G401.6 (cell line): ENCODE measurements around the gene WEE2.
"Not testable (repeated sequence)": the region's sequence is repeated elsewhere in the genome, so short reads cannot be mapped to it uniquely, and the experiment has no call there.

Source experiments
- FAIRE-seq: peaks from 2 replicates; lab custom pipeline; 2012; peaks lifted over from hg19 to GRCh38; lab: Jason Lieb, UNC

WEE2 gene

DNA sequence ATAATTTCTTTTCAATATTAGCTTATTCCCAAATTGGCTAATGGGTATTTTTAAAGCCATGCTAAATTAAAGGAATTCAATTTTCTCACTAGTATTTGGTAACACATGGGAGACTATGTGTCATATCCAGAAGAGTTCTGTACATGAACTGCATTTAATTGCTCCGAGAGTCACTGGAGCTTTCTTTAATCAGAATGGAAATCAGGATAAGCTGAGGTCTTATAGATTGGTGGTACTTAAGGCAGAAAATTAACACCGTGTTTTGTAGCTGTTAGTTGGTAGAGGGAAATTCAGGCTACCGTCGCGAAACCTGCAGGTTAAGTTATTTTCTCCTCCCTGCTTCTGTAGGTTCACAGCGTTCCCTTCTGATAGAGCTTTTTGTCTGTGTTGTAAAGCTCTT lies at the start of gene WEE2:
Gene WEE2, plus strand, starts transcription at position 3 of the 400 bp plus-strand sequence. CDS start 406 bp downstream, outside the sequence.
- no peak for FAIRE-seq

DNA sequence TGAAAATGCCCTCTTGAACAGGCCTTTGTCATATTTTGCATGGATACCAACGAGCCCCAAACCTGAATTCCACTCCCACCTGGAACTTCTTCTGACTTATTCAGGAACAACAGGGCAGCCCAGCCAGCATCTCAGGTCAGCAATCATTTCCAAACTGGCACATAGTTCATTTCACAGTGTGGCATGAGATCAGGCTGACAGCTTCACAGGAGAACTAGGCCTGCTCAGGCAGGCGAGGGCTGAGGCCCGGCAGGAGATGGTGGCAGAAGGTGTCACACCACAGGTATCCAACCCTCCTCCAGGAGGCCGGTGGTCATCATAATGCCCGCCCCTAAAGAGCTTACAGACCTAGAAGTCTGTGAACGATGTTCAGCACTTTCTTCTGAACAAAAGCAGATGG lies 48.7 kb upstream of the WEE2 start:
- FAIRE-seq: no peak

DNA sequence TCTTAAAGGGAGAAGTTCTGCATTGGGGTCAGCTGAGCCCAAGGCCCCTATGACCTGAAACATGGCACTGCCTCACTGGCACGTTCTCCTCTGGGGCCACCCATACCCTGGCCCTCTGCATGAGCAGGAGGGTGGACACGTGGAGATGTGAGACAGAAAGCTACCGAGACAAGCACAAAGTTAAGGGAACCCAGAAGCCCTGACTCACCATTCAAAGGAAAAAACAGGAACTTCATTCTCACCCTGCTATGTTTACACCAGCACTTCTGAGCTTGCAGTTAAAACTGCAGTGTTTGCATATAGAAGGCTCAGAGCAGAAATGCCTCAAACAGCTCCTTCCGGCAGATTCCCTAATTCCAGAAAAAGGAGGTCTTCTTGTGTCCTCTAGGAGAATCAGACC lies 47.9 kb upstream of the WEE2 start:
- FAIRE-seq: no peak

DNA sequence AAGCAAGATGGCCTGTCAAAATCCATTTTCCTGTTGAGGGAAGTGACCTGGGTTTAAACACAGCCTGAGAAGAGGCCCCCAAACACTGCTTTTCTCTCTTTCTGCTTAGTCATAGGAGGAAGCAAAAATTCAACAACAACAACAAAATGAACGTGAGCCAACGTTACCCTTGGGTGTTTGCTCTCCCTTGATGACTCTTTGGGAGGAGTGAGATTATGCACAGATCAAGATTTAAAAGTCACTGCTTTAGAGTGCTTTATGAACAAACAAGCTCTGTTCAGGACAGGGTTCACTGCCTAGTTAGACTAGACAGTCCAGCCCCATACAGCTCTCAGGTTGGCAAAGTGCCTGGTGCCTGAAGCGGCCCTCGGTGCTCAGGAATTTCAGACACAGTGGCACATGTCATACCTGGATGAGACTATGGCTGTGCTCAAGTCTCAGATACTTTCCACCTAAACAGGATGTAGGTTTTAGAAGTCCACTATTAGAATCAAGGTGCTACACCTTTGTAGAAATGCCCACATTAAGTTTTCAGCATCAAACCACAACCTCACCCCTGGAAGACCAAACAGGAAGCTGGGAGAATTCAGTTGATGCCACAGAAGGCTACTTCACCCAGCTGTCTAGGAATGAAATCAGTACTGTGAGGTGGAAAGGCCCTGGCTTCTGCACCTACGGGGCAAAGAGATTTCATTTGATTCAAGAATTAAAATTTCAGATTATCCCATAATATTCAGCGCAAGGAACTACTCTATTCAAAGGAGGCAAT lies 44.9 kb upstream of the WEE2 start:
- no peak for FAIRE-seq

DNA sequence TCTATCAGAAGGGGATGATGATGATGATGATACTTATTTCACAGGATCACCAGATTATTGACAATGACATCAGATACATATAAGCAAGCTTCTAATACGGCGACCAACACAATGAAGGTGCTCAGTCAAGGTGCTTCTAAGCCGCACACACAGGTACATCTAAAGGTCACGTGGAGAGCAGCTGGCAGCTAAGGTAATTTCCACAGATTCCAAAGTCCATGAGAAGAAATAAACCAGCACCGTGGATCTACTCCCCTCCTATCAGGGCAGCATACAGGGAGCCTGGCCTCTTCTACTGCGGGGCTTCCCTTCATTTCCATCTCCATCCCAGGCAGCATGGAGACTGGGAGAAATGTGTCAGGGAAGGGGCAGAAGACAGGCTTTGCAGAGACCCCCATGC lies 43.7 kb upstream of the WEE2 start:
- FAIRE-seq: no peak

DNA sequence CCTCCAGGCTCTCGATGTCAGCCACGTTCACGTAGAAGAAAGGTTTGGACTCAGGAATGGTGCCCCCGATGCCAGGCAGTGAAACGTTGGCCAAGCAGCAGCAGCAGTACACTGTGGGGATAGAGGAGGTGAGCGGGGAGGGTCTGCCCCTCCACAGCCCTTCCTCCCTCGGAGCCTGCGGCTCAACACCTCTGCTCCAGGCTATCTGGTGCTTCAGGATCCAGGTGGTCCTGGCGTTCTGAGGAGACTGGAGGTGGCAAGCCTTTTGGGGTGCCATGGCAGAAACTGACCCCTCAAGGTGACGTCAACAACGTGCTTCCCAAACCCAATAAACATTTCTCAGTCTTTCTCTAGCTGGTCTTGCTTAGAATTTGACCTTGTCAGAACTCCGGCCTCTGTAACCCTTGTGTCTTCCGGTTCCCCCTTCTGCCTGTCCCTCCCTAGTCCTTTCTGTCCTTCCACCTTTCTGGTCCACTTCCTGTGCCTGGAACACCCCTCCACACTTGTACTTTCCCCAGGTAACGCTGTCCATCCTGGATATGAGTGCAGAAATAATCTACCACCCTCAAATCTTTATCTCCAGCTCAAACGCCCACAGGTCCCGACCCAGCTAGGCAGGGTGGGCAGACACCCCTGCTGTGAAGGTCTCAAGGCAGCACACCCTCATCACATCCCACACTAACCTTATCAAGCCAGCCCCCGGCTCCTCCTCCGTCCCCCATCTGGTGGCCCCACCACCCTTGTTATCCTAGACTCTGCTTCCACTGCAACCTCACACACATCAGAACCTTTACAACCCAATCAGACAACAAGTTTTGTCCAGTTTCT lies 42.7 kb upstream of the WEE2 start:
- FAIRE-seq: no peak

DNA sequence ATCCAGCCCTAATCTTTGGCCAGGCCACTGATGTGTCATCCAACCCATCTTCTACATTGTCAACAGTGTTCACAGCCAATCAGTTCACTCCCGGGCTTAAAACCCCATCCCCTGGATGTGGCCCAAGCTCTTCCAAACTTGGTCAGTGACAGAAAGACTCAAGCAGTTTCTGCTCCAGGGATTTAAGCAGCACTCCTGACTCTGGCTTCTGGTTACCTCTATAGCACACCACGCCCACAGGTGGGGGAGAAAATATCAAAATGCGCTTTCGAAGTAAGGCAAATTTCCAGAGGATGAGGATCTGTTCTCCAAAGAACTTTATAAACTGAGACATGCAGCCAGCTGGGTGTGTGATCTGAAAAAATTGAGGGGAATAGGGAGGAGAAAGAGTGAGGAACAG lies 42.1 kb upstream of the WEE2 start:
- no peak for FAIRE-seq

DNA sequence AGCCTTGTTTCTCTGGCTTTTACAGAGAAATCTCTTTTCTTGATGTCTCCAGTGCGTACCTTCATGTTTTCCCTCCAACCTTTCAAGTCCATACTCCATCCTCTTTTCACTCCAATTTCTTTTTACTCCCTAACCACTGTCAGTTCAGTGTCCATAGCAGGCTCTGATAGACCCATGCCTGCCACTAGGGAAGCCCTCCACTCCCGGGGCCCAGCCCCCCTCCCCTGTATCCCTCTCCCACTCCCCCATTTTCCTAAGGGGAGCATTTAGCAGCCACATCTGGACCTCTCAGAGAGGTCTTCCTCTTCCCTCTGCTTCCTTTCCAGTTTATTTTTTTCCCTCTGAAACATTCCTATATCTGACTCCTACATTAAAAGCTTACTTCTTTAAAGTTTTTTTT lies 39.3 kb upstream of the WEE2 start:
- no peak for FAIRE-seq

DNA sequence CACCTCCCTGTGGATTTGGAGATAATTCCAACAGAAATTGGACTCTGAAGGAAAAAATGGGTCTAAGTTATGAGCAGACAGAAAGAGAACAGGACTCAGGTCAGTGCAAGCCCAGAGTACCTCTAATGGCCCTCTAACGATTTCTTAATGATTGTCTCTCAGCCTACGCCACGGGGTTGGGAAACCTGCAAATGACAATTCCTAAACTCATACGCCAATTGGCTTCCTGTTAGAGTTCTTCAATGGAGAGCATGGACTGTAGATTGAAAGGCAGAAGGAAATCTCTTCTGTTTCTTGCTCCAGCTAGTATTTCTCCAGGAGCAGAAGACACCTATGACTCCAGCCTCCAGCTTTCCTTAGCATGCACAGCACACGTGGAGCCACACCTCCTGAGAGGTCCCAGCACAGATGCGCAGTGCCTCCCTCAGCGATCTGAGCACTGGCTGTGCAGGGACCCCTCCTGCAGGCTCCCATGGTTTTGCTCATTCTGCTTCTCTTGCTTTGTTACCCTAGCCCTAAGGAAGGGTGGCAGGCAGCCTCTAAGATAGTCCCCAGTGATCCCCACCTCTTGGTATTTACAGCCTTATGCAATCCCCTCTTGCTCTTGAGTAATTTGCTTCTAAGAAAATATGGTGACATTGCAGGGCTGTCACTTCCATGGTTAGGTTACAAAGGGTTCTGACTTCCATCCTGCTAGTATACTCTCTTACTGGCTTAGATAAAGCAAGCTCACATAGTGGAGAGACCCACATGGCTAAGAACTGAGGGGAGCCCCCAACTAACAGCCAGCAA lies 36.3 kb upstream of the WEE2 start:
- FAIRE-seq: no peak

DNA sequence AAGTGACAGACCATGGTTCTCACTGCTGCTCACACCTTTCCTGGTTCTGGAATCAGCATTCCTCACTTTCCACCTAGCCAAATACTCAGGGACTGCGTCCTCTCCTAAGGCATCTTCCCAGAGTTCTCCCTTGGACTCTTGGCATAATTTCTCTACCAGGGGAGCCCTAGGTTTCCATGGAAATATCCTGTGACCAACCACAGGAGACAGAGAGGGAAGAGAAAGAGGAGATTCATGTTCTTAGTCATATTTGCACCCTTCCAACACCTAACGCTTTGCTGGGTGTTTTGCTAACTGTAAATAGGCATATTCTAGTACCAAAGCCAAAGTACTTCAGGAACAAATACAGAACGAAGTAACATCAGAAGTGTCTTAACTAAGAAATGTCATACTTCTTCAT lies 34.8 kb upstream of the WEE2 start:
- FAIRE-seq: no peak

DNA sequence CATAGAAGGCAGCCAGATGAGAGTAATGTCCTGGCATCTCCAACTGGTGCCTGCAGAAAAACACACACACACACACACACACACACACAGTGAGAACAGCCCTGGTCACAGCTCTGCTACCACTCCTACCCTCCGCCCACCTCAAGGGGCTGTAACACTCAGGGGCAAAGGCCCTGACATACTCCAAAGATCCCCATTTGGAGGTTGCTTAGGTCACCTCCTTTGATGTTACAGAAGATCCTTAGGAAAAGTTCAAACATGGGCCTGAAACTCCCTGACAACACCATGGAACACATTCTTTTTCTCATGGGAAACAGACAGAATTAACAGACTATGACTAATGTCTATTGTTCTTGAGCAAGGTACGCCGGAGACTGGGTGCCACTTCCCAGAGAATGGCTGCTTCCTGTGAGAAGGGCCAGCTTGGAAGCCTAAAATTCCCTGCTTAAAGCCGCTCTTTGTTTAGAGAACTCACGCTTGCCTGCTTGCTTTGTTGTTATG lies 33.9 kb upstream of the WEE2 start:
- no peak for FAIRE-seq

DNA sequence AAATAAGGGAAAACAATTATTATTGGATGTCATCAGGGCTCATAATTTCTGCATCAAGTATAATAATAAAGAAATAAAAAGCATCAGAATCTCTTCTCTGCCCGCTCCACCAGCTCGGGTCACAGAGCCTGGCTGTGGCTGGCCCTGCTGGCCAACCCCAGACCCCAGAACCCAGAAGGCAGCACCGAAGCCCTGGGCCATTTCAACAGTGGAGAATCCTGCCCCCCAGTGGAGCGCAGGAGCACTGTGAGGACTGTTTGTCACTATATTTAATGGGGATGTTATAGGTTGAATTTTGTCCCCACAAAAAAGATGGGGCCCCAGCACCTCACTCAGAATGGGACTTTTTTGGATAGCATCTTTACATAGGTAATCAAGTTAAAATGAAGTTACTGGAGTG lies 33.5 kb upstream of the WEE2 start:
- FAIRE-seq: no peak

DNA sequence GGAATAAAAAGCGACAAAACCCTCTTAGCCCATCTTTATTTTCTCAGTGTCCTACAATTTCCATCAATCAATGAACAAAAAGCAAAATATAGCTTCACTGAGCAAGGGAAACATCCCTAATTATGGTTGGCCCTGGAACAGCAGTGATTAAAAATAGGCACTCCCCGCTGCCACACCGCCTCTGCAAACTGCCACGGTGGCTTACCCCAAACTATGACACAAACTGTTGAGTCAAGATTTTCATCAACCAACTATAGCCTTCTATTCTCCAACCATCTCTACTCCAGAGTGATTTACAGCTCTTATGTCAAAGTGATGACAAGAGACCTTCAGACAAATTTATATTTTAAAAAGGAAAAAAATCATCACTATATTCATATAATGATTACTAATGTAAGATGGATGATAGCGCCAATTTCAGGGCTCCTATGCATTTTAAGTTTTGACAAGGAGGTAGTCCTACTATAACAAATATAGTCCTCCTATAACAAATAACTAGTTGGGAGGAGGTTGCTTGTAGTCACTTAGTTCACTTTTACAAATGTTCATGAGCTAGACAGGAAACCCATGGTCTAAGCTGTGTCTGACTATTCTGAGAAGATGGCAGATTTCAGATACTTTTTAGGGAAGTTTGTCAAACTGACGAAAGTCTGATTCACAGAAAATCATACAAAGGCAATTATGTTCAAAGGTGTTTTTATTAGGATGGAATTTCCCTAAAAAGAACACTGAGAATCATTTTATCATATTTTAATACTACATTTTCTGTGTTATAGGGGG lies 32.5 kb upstream of the WEE2 start:
- FAIRE-seq: no peak

DNA sequence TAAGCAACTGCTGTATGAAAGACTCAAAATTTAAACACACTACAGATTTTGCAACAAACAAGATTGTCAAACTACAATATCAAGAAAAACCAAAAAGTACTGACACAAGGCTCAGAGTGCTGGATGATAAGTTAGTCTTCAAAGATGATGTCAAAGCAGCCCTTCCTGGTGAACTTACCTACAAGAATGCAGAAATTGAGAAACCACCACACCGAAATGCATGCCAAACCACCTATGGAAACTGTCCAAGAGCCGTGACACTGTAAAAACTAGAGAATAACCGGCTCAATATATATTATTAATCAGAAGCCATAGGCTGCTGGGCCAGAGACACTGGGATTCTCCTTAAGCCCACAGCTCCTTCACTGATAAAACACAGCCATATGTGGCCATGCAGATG lies 31.5 kb upstream of the WEE2 start:
- FAIRE-seq: no peak

DNA sequence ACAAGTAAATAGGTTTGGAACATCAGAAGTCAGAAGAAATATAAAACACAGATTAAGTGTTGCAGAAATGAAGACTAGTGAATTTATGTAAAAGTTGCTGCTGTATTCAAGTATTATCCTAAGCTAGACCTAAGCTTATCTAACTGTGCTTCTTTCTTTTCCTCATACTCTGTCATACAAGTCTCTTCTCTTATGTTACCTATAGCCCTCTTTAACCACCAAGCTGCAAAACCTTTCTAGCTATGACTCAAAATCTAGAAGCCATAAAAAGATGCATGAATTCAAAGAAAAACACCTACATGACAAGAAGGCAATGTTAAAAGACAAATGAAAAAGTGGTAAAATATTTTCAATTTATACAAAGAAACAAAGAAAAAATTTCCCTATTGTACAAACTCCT lies 29.1 kb upstream of the WEE2 start:
- FAIRE-seq: no peak

DNA sequence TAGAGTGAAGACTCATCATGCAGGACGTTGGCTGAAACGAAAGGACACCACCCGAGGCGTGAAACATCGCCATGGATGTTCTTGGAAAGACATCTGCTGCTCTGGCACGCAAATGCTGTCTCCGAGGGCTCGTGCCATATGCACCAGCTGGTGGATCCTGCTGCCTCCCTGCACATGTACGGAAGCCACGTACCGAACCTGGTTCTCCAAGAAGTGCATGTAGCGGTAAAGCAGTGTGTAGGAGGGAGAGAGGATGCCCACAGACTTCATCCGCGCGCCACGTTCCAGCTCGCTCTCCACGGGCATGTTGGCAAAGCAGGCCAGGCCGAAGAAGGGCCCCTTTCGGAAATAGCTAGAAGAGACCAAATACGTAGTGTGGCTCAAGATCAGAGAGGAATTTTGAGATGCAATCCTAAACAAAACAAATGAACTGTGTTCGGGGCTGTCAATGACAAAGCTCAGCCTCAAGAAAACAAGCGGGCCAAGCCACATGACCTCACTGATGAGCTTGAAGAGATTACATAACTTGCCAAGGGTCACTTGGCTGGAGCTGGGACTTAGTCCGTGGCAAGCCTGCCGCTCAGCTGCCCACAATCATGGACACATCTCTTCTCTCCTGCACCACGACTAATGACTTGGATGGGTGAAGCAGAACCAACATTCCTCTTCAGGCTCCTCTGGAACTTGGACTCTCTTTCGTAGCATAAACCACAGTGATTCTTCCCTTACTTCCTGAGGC lies 22.7 kb upstream of the WEE2 start:
- FAIRE-seq: no peak

DNA sequence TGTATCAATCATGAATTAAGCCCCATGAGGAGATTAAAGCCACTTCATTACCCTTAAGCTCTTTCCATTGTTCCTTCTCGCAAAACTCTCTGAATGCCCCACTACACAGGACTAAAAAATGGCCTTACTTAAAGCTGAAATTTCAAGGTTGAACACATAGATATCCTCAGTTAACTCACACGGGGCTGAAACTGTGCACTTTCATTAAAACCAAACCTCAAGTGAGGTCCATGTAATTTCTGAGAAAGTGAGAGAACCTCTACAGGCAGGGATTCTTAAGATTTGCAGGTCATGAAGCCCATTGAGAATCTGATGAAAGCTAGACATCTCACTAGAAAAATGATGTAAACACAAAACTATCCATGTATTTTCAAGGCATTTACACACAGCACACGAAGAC lies 22.1 kb upstream of the WEE2 start:
- no peak for FAIRE-seq

DNA sequence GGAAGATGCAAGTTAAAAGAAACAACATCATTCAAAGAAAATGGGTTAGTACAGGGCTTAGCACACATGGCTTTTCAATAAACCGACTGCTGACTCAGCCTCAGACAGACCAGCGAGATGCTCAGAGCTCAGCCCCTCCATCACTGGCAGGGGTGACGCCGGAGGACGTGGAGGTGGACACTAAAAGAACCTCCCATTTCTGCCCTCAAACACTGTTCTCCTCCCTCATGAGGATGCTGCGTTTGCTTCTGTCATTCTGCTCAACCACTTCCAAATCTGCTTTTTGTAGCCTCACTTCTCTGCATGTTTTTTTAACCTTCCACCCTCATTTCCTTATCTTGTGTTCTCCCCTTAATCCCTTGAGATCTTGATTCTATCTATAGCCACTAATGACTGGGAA lies 21.5 kb upstream of the WEE2 start:
- FAIRE-seq: no peak

DNA sequence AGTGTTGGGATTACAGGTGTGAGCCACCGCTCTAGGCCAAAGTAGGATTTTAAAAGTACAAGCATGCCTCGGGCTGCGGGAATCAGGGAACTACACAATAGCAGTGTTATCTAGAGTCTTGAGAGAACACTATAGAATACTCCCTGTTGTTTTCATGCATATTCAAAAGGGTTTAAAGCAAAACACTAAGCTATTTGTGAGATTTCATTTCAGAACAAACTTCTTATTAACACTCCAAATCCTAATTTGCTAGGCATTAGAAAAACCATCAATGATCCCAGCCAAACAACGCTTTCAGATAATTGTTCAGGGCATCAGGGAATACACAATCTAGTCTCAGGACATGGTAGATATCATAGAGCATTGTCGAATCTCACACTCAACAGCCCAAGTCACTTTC lies 20.1 kb upstream of the WEE2 start:
- FAIRE-seq: no peak

DNA sequence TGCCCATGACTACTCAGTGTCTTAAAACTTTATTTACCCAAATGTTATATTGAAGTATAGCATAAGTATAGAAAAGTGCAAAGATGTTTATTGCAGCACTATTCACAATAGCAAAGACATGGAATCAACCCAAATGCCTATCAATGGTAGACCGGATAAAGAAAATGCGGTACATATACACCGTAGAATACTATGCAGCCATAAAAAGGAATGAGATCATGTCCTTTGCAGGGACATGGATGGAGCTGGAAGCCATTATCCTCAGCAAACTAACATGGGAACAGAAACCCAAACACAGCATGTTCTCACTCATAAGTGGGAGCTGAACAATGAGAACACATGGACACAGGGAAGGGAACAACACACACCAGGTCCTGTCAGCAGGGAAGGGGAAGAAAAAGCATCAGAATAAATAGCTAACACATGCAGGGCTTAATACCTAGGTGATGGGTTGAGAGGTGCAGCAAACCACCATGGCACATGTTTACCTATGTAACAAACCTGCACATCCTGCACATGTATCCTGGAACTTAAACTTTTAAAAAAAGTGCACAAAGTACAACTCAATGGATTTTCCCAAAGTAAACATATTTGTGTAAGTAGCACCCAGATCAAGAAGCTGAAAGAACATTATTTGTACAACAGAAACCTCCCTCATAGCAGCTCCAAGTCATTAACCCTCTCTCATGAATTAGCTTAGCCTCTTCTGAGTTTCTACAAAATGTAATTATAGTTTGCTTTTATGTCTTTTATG lies 18.9 kb upstream of the WEE2 start:
- not testable (repeated sequence) for FAIRE-seq

DNA sequence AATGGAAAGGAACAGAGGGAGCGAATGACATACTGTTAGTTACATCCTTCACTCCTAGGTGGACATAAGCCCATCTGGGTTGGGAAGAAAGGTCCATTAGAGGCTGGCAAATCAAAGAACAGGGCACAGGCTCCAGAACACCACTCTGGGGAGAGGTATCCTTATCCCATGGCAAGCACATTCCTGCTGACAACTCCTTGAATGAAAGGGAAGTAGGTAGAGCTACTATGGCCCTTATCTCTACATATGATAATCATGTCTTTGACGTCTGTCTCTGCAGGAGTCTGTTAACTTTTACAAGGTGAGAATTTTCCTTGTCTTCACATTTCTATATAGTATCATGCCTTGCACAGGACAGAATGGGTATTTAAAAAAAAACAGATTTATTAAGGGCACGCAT lies 16.6 kb upstream of the WEE2 start:
- no peak for FAIRE-seq
